Measurements from ENCODE around the gene LIM2.
"Not testable (repeated sequence)": the region's sequence is repeated elsewhere in the genome, so short reads cannot be mapped to it uniquely, and the experiment has no call there.

LIM2 gene

DNA sequence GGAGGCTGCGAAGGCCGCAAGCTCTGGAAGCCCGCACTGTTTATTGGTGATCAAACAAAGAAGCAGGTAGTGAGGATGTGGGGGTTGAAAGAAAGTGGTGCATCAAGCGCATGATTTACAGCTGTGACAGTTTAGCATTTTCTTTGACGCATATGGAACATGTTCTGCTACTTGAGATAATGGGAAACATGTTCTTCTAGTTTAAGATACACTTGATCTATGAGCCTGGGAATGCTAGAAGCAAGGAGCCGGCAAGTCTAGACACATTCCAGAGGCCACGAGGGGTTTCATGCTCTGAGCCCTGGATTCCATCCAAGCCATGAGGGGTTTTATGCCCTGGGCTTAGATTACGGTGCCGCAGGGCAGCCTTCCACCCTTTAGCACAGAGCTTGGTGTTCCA, 9.7 kb upstream of the LIM2 start:
- H2BK12ac ChIP-seq (ENCODE audit: low read length); H2BK120ac ChIP-seq (ENCODE audit: insufficient read depth, low read length, poor library complexity); H3K4me3 ChIP-seq (ENCODE audit: low read depth, low read length); H4K91ac ChIP-seq (ENCODE audit: low read depth, low read length); H4K12ac ChIP-seq (ENCODE audit: low read depth, low read length); H3K14ac ChIP-seq (ENCODE audit: low read length); H2BK5ac ChIP-seq (ENCODE audit: low read depth, low read length, poor library complexity); H3K27me3 ChIP-seq (ENCODE audit: insufficient read depth, low read length); H3K18ac ChIP-seq (ENCODE audit: low read length); H3K9ac ChIP-seq (ENCODE audit: low read length); H3K79me1 ChIP-seq (ENCODE audit: low read length); H3K27ac ChIP-seq (ENCODE audit: low read depth, low read length); H3K36me3 ChIP-seq (ENCODE audit: control insufficient read depth in 1 of 2, insufficient read depth in 2 of 2, low read length in 2 of 2); H3K79me2 ChIP-seq (ENCODE audit: control insufficient read depth, insufficient read depth, low read length, poor library complexity); H3K4me2 ChIP-seq (ENCODE audit: low read length); H2AFZ ChIP-seq (ENCODE audit: insufficient read depth, low read length, poor library complexity); H3K4me1 ChIP-seq (ENCODE audit: control insufficient read depth in 1 of 2, insufficient read depth in 2 of 2, low read length in 2 of 2); H2AK5ac ChIP-seq (ENCODE audit: low read length); H3K4ac ChIP-seq (ENCODE audit: low read depth, low read length); DNase-seq; H3K23ac ChIP-seq (ENCODE audit: low read length); H3K9me3 ChIP-seq (ENCODE audit: insufficient read depth, low read depth, low read length); H4K8ac ChIP-seq (ENCODE audit: low read depth, low read length): not testable (repeated sequence)
- no CpG with 5 or more reads among the region's 9 CpGs for WGBS (ENCODE audit: extremely low coverage, insufficient coverage, insufficient read length)

DNA sequence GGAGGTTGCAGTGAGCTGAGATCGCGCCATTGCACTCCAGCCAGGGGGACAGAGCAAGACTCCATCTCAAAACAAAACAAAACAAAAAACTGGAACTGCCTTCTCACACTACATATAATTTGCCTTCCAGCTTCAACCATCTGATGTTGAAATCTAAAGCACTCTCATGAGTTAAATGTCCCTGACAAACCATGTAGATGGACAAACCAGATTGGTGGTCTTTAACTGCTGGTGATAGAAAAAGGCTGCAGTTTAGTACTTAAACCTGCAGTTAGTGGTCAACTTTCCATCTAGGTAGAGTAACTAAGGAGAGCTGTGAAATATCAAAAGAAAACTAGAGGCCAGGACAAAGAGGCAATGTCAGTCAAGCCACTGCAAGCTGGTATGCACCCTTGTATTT, 8.4 kb upstream of the LIM2 start:
- Histone ChIP-seq H3K4me1 (ENCODE audit: control insufficient read depth in 1 of 2, insufficient read depth in 2 of 2, low read length in 2 of 2) (peaks cover 3 to 8% of the 10 kb centered on the region in 2 experiments), H2BK12ac (ENCODE audit: low read length) (no peak overlapping the region), H4K91ac (ENCODE audit: low read depth, low read length) (no peak overlapping the region), H3K36me3 (ENCODE audit: control insufficient read depth in 1 of 2, insufficient read depth in 2 of 2, low read length in 2 of 2) (no peaks in the 10 kb centered on the region), H3K9ac (ENCODE audit: low read length) (no peak overlapping the region), H3K4me2 (ENCODE audit: low read length) (no peak overlapping the region), H3K4me3 (ENCODE audit: low read depth, low read length) (no peak overlapping the region), H3K23ac (ENCODE audit: low read length) (no peak overlapping the region), H3K9me3 (ENCODE audit: insufficient read depth, low read depth, low read length) (peaks cover 4% of the 10 kb centered on the region), H4K12ac (ENCODE audit: low read depth, low read length) (no peak overlapping the region), H3K4ac (ENCODE audit: low read depth, low read length) (no peak overlapping the region), H3K18ac (ENCODE audit: low read length) (no peak overlapping the region), H2AK5ac (ENCODE audit: low read length) (no peak overlapping the region), H2BK120ac (ENCODE audit: insufficient read depth, low read length, poor library complexity) (no peak overlapping the region), H3K27me3 (ENCODE audit: insufficient read depth, low read length) (no peaks in the 10 kb centered on the region), H3K14ac (ENCODE audit: low read length) (no peak overlapping the region), H3K79me1 (ENCODE audit: low read length) (peaks cover 4% of the 10 kb centered on the region), H3K27ac (ENCODE audit: low read depth, low read length) (no peak overlapping the region), H2AFZ (ENCODE audit: insufficient read depth, low read length, poor library complexity) (no peak overlapping the region), H4K8ac (ENCODE audit: low read depth, low read length) (no peak overlapping the region), H3K79me2 (ENCODE audit: control insufficient read depth, insufficient read depth, low read length, poor library complexity) (no peaks in the 10 kb centered on the region), H2BK5ac (ENCODE audit: low read depth, low read length, poor library complexity) (no peak overlapping the region)
- DNase-seq, result no peak
- no CpG with 5 or more reads among the region's 2 CpGs for WGBS (ENCODE audit: extremely low coverage, insufficient coverage, insufficient read length)

GRCh38 chr19:51394050-51394836, 6.5 kb upstream of the LIM2 start:
- peak overlapping the region; percentile 77 for H4K91ac ChIP-seq (ENCODE audit: low read depth, low read length)
- no CpG with 5 or more reads among the region's 45 CpGs for WGBS (ENCODE audit: extremely low coverage, insufficient coverage, insufficient read length)
- no peak overlapping the region for H3K23ac ChIP-seq (ENCODE audit: low read length)
- no peaks in the 10 kb centered on the region for H3K27me3 ChIP-seq (ENCODE audit: insufficient read depth, low read length)
- H2BK5ac ChIP-seq (ENCODE audit: low read depth, low read length, poor library complexity), result no peak overlapping the region
- DNase-seq, result peak; percentile 89 to 97
- peak overlapping the region; percentile 51 for H3K4me3 ChIP-seq (ENCODE audit: low read depth, low read length)
- H2AFZ ChIP-seq (ENCODE audit: insufficient read depth, low read length, poor library complexity), result peak overlapping the region; percentile 88
- no peaks in the 10 kb centered on the region for H3K36me3 ChIP-seq (ENCODE audit: control insufficient read depth in 1 of 2, insufficient read depth in 2 of 2, low read length in 2 of 2)
- peaks cover 3 to 8% of the 10 kb centered on the region in 2 experiments for H3K4me1 ChIP-seq (ENCODE audit: control insufficient read depth in 1 of 2, insufficient read depth in 2 of 2, low read length in 2 of 2)
- peak overlapping the region; percentile 20 for H4K12ac ChIP-seq (ENCODE audit: low read depth, low read length)
- H2AK5ac ChIP-seq (ENCODE audit: low read length), result no peak overlapping the region
- no peaks in the 10 kb centered on the region for H3K79me2 ChIP-seq (ENCODE audit: control insufficient read depth, insufficient read depth, low read length, poor library complexity)
- H3K4me2 ChIP-seq (ENCODE audit: low read length), result peak overlapping the region; percentile 71
- H3K18ac ChIP-seq (ENCODE audit: low read length), result no peak overlapping the region
- H2BK120ac ChIP-seq (ENCODE audit: insufficient read depth, low read length, poor library complexity), result peak overlapping the region; percentile 29
- H3K14ac ChIP-seq (ENCODE audit: low read length), result no peak overlapping the region
- no peak overlapping the region for H3K27ac ChIP-seq (ENCODE audit: low read depth, low read length)
- no peak overlapping the region for H3K4ac ChIP-seq (ENCODE audit: low read depth, low read length)
- H3K9me3 ChIP-seq (ENCODE audit: insufficient read depth, low read depth, low read length), result no peaks in the 10 kb centered on the region
- peak overlapping the region; percentile 31 for H3K9ac ChIP-seq (ENCODE audit: low read length)
- H3K79me1 ChIP-seq (ENCODE audit: low read length), result peaks cover 4% of the 10 kb centered on the region
- peak overlapping the region; percentile 94 for H4K8ac ChIP-seq (ENCODE audit: low read depth, low read length)
- H2BK12ac ChIP-seq (ENCODE audit: low read length), result no peak overlapping the region

GRCh38 chr19:51392701-51393100, 4.9 kb upstream of the LIM2 start:
- H3K36me3 ChIP-seq (ENCODE audit: control insufficient read depth in 1 of 2, insufficient read depth in 2 of 2, low read length in 2 of 2), result no peaks in the 10 kb centered on the region
- H2BK120ac ChIP-seq (ENCODE audit: insufficient read depth, low read length, poor library complexity), result no peak overlapping the region
- no peak overlapping the region for H4K8ac ChIP-seq (ENCODE audit: low read depth, low read length)
- H2AK5ac ChIP-seq (ENCODE audit: low read length), result no peak overlapping the region
- DNase-seq, result peak in 1 of 2 donors; percentile 3
- H3K27ac ChIP-seq (ENCODE audit: low read depth, low read length), result no peak overlapping the region
- H3K27me3 ChIP-seq (ENCODE audit: insufficient read depth, low read length), result no peaks in the 10 kb centered on the region
- H3K79me2 ChIP-seq (ENCODE audit: control insufficient read depth, insufficient read depth, low read length, poor library complexity), result no peaks in the 10 kb centered on the region
- H2BK5ac ChIP-seq (ENCODE audit: low read depth, low read length, poor library complexity), result no peak overlapping the region
- H2AFZ ChIP-seq (ENCODE audit: insufficient read depth, low read length, poor library complexity), result no peak overlapping the region
- H4K91ac ChIP-seq (ENCODE audit: low read depth, low read length), result no peak overlapping the region
- H2BK12ac ChIP-seq (ENCODE audit: low read length), result no peak overlapping the region
- peaks cover 4% of the 10 kb centered on the region for H3K79me1 ChIP-seq (ENCODE audit: low read length)
- no CpG with 5 or more reads among the region's 1 CpG for WGBS (ENCODE audit: extremely low coverage, insufficient coverage, insufficient read length)
- H3K23ac ChIP-seq (ENCODE audit: low read length), result no peak overlapping the region
- no peak overlapping the region for H3K18ac ChIP-seq (ENCODE audit: low read length)
- H3K4me2 ChIP-seq (ENCODE audit: low read length), result no peak overlapping the region
- H4K12ac ChIP-seq (ENCODE audit: low read depth, low read length), result no peak overlapping the region
- H3K4ac ChIP-seq (ENCODE audit: low read depth, low read length), result no peak overlapping the region
- H3K9ac ChIP-seq (ENCODE audit: low read length), result no peak overlapping the region
- H3K14ac ChIP-seq (ENCODE audit: low read length), result no peak overlapping the region
- no peaks in the 10 kb centered on the region for H3K9me3 ChIP-seq (ENCODE audit: insufficient read depth, low read depth, low read length)
- H3K4me3 ChIP-seq (ENCODE audit: low read depth, low read length), result no peak overlapping the region
- H3K4me1 ChIP-seq (ENCODE audit: control insufficient read depth in 1 of 2, insufficient read depth in 2 of 2, low read length in 2 of 2), result peaks cover 3 to 8% of the 10 kb centered on the region in 2 experiments
